Activated naive CD8-positive, alpha-beta T cell treated with anti-CD3 and anti-CD28 coated beads, Interleukin-2, amount 50 U/mL, for 24 hours (primary cell): ENCODE data around the gene GRB2.
A peak's percentile ranks its signal among the peaks of the same experiment; 100 is the strongest.
"Not testable (repeated sequence)": the region's sequence is repeated elsewhere in the genome, so short reads cannot be mapped to it uniquely, and the experiment has no call there.

Source experiments
- ATAC-seq: fragments of 150-1000 bp; cut with Tn5 transposase; one replicate; pipeline ENCODE4 v1.10.0; 2021
- DNase-seq: peaks from one replicate; pipeline ENCODE4 v3.0.0; 2021
- H3K27ac Mint-ChIP-seq: one replicate; pipeline ENCODE4 v1.8.0; 2021; ENCODE audit warnings: mild to moderate bottlenecking, mixed read lengths
- H3K27me3 Mint-ChIP-seq: one replicate; pipeline ENCODE4 v1.8.0; 2021; ENCODE audit warnings: mixed read lengths
- H3K36me3 Mint-ChIP-seq: one replicate; pipeline ENCODE4 v1.8.0; 2021; ENCODE audit warnings: low read depth, mixed read lengths
- H3K4me1 Mint-ChIP-seq: one replicate; pipeline ENCODE4 v1.8.0; 2021; ENCODE audit warnings: mixed read lengths
- H3K4me3 Mint-ChIP-seq: one replicate; pipeline ENCODE4 v1.8.0; 2021; ENCODE audit warnings: mild to moderate bottlenecking, moderate library complexity, mixed read lengths
- H3K9me3 Mint-ChIP-seq: one replicate; pipeline ENCODE4 v1.8.0; 2021; ENCODE audit warnings: mixed read lengths

The GRB2 gene

DNA sequence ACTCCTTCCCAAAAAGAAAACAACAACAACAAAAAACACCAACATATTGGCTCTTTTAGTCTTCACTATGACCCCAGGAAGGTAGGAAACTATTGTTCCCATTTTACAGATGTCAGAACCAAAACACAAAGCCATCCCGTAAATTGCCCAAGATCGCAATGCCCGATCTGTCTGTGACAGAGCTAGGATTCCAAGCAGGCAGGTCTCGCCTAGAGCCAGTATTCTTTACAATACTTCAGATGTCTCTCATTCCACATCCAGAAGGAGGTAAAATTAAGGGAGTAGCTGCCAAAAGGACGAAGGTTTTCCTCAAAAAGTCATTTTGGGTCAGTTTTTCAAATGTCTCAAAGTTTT is 21.7 kb downstream of the GRB2 start:
- Mint-ChIP-seq H3K4me3 (no peak overlapping the region), H3K9me3 (no peaks in the 10 kb centered on the region), H3K4me1 (peaks cover 55% of the 10 kb centered on the region)

DNA sequence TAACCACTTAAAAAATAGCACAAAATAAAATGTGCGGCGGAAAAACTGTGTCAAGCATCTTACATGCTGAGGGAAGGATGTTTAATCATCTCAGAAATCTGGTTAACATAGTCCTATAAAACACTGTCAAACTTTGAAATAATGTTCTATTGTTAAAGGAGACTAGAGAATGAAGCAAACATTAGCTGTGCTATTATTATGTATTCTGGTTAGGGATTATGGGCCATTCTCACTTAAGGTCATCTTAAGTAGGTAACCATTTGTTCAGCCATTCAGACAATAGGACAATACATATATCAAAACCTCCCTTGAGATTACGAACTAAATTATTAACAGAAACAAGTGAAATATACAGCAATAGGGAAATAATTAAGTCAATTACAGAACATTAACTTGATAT is 24.7 kb downstream of the GRB2 start:
- Mint-ChIP-seq H3K4me3 (no peak overlapping the region), H3K36me3 (peaks cover 11% of the 10 kb centered on the region), H3K9me3 (no peaks in the 10 kb centered on the region), H3K4me1 (peaks cover 59% of the 10 kb centered on the region), H3K27me3 (no peaks in the 10 kb centered on the region), H3K27ac (no peak overlapping the region)
- ATAC-seq, result no peak
- DNase-seq, result no peak

More for the DNA sequence above, 21.7 kb downstream of the GRB2 start:
- H3K36me3 Mint-ChIP-seq, result peaks cover 18% of the 10 kb centered on the region
- H3K27me3 Mint-ChIP-seq, result no peaks in the 10 kb centered on the region
- DNase-seq (no peak), ATAC-seq (no peak)
- no peak overlapping the region for H3K27ac Mint-ChIP-seq

DNA sequence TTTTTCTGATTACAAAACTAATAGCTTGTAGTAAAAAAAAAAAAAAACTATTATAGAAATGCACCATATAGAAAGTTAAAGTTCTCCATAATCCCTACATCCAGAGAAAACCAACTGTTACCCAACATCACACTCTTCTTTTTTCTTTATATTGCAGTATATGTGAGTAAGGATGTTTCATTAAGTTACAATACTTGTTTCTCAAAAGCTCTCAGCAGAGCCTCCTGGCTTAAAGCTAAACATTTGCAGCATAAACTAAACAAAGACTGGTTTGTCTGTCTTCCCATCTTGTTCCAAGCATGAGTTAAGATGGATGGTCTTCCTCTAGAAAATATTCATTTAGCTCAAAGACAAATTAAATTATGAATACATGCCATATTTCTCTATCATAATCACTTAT is 25.2 kb downstream of the GRB2 start:
- no peak for ATAC-seq
- no peaks in the 10 kb centered on the region for H3K9me3 Mint-ChIP-seq
- no peak overlapping the region for H3K27ac Mint-ChIP-seq

DNA sequence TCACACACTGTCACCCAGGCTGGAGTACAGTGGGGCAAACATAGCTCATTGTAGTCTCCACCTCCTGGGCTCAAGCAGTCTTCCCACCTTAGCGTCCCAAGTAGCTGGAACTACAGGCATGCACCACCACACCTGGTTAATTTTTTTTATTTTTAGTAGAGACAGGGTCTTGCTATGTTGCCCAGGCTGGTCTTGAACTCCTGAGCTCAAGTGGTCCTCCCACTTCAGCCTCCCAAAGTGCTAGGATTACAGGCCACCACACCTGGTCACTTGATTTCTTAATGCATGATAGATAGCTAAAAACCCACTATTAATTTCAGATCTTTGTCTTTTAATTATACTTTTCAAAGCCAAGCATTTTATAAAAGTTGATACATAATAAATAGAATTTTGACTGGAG is 26.1 kb downstream of the GRB2 start:
- H3K4me1 Mint-ChIP-seq, result peaks cover 59% of the 10 kb centered on the region

More for the DNA sequence above, 25.2 kb downstream of the GRB2 start:
- H3K36me3 Mint-ChIP-seq, result peaks cover 12% of the 10 kb centered on the region
- DNase-seq, result no peak
- H3K27me3 Mint-ChIP-seq, result no peaks in the 10 kb centered on the region
- H3K4me3 Mint-ChIP-seq, result no peak overlapping the region
- H3K4me1 Mint-ChIP-seq, result peaks cover 59% of the 10 kb centered on the region

DNA sequence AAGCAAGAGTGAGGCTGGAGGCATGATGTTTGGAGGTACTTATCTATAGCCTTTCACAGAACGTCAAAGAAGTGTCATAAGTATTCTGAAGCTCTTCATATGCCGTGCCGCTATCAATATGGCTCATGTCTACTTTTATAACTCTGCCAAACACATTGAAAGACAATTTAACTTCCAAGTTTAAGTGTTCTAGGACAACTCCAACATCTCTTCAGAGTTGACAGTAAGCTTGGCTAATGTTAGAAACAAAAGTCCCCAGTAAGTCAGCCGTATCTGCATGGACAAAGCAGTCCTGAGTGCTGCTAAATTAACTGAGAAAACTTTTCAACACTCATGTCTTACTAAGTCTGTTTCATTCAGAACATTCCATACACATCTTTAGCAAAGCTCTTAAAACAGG is 32.2 kb downstream of the GRB2 start:
- H3K36me3 Mint-ChIP-seq, result peaks cover 27% of the 10 kb centered on the region
- H3K27ac Mint-ChIP-seq, result no peak overlapping the region
- no peaks in the 10 kb centered on the region for H3K27me3 Mint-ChIP-seq
- H3K9me3 Mint-ChIP-seq, result no peaks in the 10 kb centered on the region
- no peak overlapping the region for H3K4me3 Mint-ChIP-seq
- DNase-seq (no peak), ATAC-seq (no peak)
- peaks cover 70% of the 10 kb centered on the region for H3K4me1 Mint-ChIP-seq

More for the DNA sequence above, 26.1 kb downstream of the GRB2 start:
- DNase-seq, H3K4me3 Mint-ChIP-seq, H3K27ac Mint-ChIP-seq, H3K9me3 Mint-ChIP-seq, ATAC-seq, H3K27me3 Mint-ChIP-seq: not testable (repeated sequence)
- H3K36me3 Mint-ChIP-seq, result peaks cover 18% of the 10 kb centered on the region

DNA sequence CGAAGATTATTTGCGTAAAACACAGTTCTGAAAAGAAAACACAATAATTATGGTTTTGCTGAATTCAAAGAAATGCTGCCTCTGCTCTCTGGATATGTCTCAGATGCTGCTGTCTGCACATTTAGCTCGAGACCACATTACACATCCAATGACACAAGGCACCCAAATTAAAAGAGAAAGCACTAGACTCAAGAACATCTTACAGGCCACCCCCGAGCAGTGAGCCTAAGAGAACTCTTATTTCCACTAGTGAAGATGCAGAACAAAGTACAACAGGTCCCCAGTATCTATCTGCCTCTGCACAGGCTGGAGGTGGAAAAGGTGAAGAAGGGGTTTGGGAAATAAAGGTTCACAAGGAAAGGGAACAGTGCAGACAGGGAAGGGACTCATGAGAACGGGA is 33.5 kb downstream of the GRB2 start:
- DNase-seq (no peak), ATAC-seq (peak; percentile 30)
- H3K27ac Mint-ChIP-seq, result peak overlapping the region; percentile 9
- peaks cover 73% of the 10 kb centered on the region for H3K4me1 Mint-ChIP-seq
- no peaks in the 10 kb centered on the region for H3K27me3 Mint-ChIP-seq
- H3K4me3 Mint-ChIP-seq, result no peak overlapping the region
- no peaks in the 10 kb centered on the region for H3K9me3 Mint-ChIP-seq
- H3K36me3 Mint-ChIP-seq, result peaks cover 22% of the 10 kb centered on the region

DNA sequence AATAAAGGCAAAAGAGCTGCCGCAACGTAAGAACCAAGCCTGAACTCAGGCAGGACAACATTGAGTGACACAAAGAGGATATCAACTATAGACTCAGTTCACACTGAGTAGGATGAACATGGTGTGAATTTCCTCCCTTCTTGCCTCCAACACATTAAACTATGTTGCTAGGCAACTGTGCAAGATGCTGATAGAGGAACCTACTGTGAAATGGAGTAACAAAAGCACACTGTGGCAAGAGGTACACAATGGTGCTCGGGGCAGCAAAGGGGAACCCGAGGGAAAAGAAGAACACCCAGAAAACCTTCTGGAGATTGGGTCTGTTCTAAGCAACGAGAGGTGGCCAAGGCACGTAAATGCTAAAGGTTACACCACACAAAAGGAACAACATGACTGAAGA is 34.1 kb downstream of the GRB2 start:
- peaks cover 22% of the 10 kb centered on the region for H3K36me3 Mint-ChIP-seq
- H3K27me3 Mint-ChIP-seq, result no peaks in the 10 kb centered on the region
- DNase-seq (no peak), ATAC-seq (peak; percentile 8)
- peaks cover 74% of the 10 kb centered on the region for H3K4me1 Mint-ChIP-seq
- H3K27ac Mint-ChIP-seq, result peak overlapping the region; percentile 51
- peak overlapping the region; percentile 52 for H3K4me3 Mint-ChIP-seq
- no peaks in the 10 kb centered on the region for H3K9me3 Mint-ChIP-seq

DNA sequence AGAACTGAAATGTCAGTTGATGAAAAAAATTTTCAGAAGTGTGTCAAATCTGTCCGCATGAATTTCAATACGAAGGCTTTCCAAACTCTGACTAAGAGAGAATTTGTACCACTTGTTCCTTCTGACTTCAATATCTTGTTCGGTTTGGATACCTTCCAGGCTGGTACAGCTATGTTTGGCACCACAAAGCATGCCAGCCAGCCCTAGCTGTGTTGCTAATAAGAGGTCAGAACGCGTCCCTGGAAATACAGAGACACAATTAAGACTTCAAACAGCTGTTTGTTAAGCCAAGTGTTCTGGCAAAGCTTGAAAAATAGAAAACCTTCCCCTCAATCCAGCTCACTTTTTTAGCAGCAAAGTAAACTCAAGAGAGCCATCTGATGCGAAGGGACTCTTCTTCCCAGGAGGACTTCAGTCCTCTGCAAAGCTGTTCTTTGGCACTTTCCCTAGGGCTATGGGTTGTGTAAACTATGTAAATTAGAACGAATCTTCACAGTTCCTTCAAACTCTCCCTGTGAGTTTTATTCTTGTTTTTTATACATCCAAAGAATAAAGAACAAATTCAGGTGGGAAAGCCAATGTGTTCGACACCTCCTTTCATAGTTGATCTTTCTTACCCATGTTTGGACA is 35.1 kb downstream of the GRB2 start:
- Mint-ChIP-seq H3K27me3 (no peaks in the 10 kb centered on the region), H3K27ac (no peak overlapping the region), H3K4me3 (no peak overlapping the region), H3K9me3 (no peaks in the 10 kb centered on the region), H3K4me1 (peaks cover 81% of the 10 kb centered on the region), H3K36me3 (peaks cover 22% of the 10 kb centered on the region)
- DNase-seq, result no peak
- no peak for ATAC-seq

DNA sequence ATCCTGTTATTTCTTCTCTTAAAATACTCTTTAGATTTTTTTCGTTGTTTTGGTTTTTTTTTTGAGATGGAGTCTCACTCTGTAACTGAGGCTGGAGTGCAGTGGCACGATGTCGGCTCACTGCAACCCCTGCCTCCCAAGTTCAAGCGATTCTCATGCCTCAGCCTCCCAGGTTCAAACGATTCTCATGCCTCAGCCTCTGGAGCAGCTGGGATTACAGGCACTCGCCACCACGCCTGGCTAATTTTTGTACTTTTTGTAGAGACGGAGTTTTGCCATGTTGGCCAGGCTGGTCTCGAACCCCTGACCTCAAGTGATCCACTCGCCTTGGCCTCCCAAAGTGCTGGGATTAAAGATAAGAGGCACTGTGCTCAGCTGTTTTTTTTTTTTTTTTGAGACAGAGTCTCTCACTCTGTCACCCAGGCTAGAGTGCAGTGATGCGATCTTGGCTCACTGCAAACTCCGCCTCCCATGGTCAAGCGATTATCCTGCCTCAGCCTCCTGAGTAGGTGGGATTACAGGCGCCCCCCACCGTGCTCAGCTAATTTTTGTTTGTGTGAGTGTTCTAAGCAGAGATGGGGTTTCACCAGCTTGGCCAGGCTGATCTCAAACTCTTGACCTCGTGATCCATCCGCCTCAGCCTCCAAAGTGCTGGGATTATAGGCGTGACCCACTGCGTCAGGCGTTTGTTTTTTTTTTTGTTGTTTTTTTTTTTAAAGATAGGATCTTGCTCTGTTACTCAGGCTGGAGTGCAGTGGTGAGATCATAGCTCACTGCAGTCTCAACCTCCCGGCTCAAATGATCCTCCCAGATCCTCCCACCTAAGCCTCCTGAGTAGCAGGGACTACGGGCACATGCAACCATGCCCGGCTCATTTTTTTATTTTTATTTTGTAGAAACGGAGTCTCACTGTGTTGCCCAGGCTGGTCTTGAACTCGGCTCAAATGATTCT is 37.4 kb downstream of the GRB2 start:
- Mint-ChIP-seq H3K27ac (peak overlapping the region; percentile 43), H3K36me3 (peaks cover 11% of the 10 kb centered on the region), H3K4me1 (peaks cover 94% of the 10 kb centered on the region)
- H3K4me3 Mint-ChIP-seq, DNase-seq, H3K9me3 Mint-ChIP-seq, H3K27me3 Mint-ChIP-seq, ATAC-seq: not testable (repeated sequence)

DNA sequence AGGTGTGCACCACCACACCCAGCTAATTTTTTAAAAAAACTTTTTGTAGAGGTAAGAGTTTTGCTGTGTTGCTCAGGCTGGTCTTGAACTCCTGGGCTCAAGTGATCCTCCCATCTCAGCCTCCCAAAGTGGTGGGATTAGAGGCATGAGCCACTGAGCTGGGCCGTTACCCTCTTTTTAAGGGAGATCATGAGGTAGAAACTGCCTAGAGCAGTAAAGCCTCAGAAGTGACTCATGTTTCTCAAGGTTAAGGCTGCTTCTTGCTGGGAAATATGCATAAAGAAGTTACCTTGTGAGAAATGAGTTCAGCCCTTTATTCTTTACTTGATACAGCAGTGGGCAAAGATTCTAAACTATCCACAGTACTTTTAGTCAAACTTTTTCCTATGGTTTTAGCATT is 38.2 kb downstream of the GRB2 start:
- peak; percentile 78 for ATAC-seq
- Mint-ChIP-seq H3K9me3 (no peaks in the 10 kb centered on the region), H3K36me3 (peaks cover 9% of the 10 kb centered on the region), H3K4me3 (no peak overlapping the region), H3K27me3 (no peaks in the 10 kb centered on the region), H3K4me1 (peaks cover 94% of the 10 kb centered on the region), H3K27ac (peak overlapping the region; percentile 33)
- no peak for DNase-seq

DNA sequence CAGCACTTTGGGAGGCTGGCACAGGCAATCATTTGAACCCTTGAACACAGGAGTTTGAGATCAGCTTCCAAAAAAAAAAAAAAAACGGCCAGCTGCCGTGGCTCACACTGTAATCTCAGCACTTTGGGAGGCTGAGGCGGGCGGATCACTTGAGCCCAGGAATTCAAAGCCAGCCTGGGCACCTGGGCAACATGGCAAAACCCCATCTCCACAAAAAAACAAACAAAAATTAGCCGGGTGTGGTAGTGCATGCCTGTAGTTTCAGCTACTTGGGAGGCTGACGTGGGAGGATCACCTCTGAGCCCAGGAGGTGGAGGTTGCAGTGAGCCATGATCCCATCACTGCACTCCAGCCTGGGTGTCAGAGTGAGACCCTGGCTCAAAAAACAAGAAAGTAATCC is 39.0 kb downstream of the GRB2 start:
- ATAC-seq (no peak), DNase-seq (no peak)
- no peaks in the 10 kb centered on the region for H3K9me3 Mint-ChIP-seq
- H3K4me3 Mint-ChIP-seq, result no peak overlapping the region
- peaks cover 5% of the 10 kb centered on the region for H3K36me3 Mint-ChIP-seq
- H3K4me1 Mint-ChIP-seq, result peaks cover 93% of the 10 kb centered on the region
- H3K27me3 Mint-ChIP-seq, result no peaks in the 10 kb centered on the region
- no peak overlapping the region for H3K27ac Mint-ChIP-seq

DNA sequence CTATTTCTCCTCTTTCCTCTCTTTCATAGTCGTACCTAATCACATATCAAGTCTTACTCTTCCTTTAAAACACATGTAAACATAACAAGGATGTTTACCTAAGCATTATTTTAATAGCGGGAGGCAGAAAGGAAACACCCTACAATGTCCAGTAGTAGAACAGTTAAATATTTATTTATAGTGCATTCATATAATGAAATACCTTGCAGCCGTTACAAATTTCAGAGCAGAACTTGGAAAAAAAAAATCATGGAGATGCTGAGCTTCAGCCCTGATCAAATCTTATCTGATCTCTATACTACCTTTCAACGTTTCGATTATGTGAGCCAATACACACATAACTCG is 39.6 kb downstream of the GRB2 start:
- ATAC-seq (no peak), DNase-seq (no peak)
- Mint-ChIP-seq H3K27ac (peak overlapping the region; percentile 32), H3K4me3 (no peak overlapping the region), H3K9me3 (no peaks in the 10 kb centered on the region), H3K27me3 (no peaks in the 10 kb centered on the region), H3K36me3 (peaks cover 2% of the 10 kb centered on the region), H3K4me1 (peaks cover 94% of the 10 kb centered on the region)

DNA sequence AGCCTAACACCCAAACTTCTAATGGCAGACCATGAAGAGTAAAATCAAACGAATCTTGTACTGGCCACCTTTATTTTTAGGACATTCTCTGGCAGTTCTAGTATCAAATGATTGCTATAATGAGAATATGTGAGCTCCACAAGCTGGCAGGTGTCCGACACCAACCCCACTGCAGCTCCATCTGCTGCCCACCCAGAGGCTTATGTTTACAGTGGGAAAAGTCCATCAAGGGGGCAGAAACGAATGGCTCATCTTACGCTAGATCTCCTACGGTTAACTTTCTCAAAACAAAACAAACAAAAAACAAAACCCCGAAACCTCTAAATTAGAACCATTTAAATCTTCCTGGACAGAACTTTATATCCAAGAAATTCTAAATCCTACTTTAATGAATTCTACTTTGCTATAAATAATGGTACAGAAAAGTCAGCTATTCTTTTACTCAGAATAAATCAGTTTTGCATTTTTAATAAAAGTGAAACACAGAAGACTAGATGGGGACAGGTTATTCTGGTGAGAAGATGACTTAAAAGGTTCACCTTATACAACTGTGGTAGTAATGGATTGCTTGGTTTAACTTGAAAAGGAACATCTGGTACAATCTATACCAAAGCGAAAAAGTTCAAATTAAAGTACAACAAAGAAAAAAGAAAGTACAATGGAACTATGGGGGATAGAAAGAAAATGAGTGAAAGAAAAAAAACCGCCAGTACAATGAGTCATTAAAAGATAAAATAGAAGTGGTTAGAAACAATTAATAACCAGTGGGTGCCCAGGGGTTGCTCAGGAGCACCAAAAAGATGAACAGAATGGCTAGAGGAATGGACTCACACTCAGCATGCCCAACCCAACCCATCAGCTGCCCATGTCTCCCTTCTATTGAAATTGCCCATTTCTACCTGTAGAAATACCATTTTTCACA is 40.2 kb downstream of the GRB2 start:
- DNase-seq, result no peak
- no peaks in the 10 kb centered on the region for H3K27me3 Mint-ChIP-seq
- H3K36me3 Mint-ChIP-seq, result peaks cover 2% of the 10 kb centered on the region
- H3K9me3 Mint-ChIP-seq, result no peaks in the 10 kb centered on the region
- no peak overlapping the region for H3K4me3 Mint-ChIP-seq
- peak overlapping the region; percentile 32 for H3K27ac Mint-ChIP-seq
- ATAC-seq, result peak; percentile 22
- peaks cover 95% of the 10 kb centered on the region for H3K4me1 Mint-ChIP-seq

DNA sequence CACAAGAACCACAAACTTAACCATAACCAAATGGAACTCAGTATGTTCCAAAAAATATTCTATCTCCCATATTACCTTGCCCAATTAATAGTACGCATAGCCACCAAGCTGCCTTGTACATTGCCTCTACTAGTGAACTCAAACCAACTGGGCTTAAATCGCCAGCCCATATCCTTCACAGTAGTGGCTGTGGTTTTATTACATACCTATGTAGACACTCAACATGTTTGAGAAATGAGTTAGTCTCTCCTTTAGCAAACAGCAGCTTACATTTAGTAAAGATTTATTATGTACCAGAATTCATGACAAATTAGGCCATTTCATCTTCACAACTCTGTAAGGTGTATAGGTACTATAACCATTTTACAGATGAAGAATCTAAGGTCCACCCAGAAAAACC is 41.4 kb downstream of the GRB2 start:
- ATAC-seq (no peak), DNase-seq (no peak)
- H3K4me1 Mint-ChIP-seq, result peaks cover 93% of the 10 kb centered on the region
- H3K36me3 Mint-ChIP-seq, result peaks cover 3% of the 10 kb centered on the region
- H3K27me3 Mint-ChIP-seq, result no peaks in the 10 kb centered on the region
- no peaks in the 10 kb centered on the region for H3K9me3 Mint-ChIP-seq
- H3K4me3 Mint-ChIP-seq, result no peak overlapping the region
- H3K27ac Mint-ChIP-seq, result peak overlapping the region; percentile 4
